Fibroblast of the aortic adventitia (primary cell): ENCODE data around the gene PSMD11. TPM values are rescaled to one million over a fixed set of nuclear protein-coding genes. Genes with fewer than 3 reads are reported as not detected.
A peak's percentile ranks its signal among the peaks of the same experiment; 100 is the strongest.
"Not testable (repeated sequence)": the region's sequence is repeated elsewhere in the genome, so short reads cannot be mapped to it uniquely, and the experiment has no call there.

ENCODE experiments used
- DNase-seq: peaks from one replicate; pipeline ENCODE4 v3.0.0-alpha.2; 2010; ENCODE audit warnings: low read depth
- H3K4me3 ChIP-seq: 2 replicates; pipeline ENCODE4 v1.5.1; 2011; ENCODE audit warnings: low read depth, mild to moderate bottlenecking, control low read depth, low read length, moderate library complexity
- CTCF ChIP-seq: IDR thresholded peaks from 2 replicates; pipeline ENCODE4 v1.5.1; 2011; ENCODE audit warnings: mild to moderate bottlenecking, low read length, control low read depth, inconsistent platforms; ENCODE audit not compliant: insufficient read depth
- total RNA-seq: library from RNA; depleted of rRNA; stranded (reverse); fragments of >200 nt; gene quantifications from 2 replicates; pipeline ENCODE4 v1.2.3, GENCODE V29; 2012; ENCODE audit warnings: low replicate concordance

The PSMD11 gene
- 74.2 and 78.2 TPM in 2 replicates for total RNA-seq

DNA sequence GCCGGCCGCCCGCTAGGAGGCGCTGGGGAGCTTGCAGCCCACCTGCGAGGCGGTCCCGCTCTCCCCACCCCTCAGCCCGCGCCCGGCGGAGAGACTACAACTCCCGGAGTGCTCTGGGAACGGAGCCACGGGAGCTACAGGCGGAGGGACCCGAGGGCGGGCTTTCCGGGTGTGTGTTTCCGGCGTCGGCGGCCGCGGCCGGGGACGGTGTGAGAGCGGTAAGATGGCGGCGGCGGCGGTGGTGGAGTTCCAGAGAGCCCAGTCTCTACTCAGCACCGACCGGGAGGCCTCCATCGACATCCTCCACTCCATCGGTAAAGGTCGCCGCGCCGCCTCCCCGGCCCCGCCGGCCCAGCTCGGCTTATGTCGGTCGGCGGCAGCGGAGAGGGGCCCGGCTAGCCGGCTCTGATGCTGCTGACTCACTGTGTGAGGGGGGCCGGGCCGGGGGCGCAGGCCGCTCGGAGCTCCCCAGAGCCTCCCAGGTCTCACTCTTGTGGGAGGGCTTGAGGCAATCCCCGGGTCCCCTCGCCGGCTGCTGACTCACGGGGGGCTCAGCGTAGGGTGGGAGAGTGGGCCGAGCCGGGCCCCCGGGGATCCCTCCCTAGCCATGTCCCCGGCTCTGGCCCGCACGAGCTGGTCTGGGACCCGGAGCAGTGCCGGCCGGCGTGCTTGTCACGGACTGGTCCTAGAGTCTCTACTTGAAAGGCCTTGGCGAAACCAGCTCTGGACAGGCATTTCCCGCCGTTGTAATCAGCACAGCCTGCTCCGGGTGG, at the start of gene PSMD11:
PSMD11 (plus strand) TSS at position 210 of the 773 bp plus-strand sequence; CDS start at position 224, 14 bp downstream.
- DNase-seq = peak; percentile 94
- TF ChIP-seq CTCF = peak; percentile 90

GRCh38 chr17:32396343-32396742, 48.0 kb upstream of the PSMD11 start:
- H3K4me3 ChIP-seq = no peak overlapping the region
- no peak for DNase-seq
- TF ChIP-seq CTCF = no peak

More for the DNA sequence above, at the start of gene PSMD11:
- H3K4me3 ChIP-seq = peak within 1 kb of the TSS; percentile 94

GRCh38 chr17:32398946-32399345, 45.4 kb upstream of the PSMD11 start:
- no peak for TF ChIP-seq CTCF
- H3K4me3 ChIP-seq = no peak overlapping the region
- no peak for DNase-seq

- not testable (repeated sequence) for DNase-seq, H3K4me3 ChIP-seq
These were observed 34.2 kb upstream of the PSMD11 start for GRCh38 chr17:32410085-32410484.

DNA sequence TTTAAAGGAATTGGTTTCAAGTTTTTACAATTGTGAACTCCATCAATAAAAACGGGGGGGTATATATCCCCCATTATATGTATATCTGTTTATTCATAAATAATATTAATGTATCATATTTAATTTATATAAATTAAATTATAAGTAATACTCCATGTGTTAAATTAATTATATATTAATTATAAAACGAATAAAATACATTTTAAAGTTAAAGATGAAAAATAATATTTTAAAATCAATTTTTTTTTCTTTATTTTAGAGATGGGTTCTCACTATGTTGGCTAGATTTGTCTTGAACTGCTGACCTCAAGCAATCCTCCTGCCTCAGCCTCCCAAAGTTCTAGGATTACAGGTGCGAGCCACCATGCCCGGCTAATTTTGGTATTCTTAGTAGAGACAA, 17.4 kb upstream of the PSMD11 start:
- no peak overlapping the region for H3K4me3 ChIP-seq
- no peak for TF ChIP-seq CTCF
- DNase-seq = no peak

GRCh38 chr17:32429598-32429997, 14.7 kb upstream of the PSMD11 start:
- H3K4me3 ChIP-seq = no peak overlapping the region
- no peak for TF ChIP-seq CTCF
- DNase-seq = no peak

GRCh38 chr17:32440722-32441121, 3.6 kb upstream of the PSMD11 start:
- no peak for TF ChIP-seq CTCF
- DNase-seq = no peak
- no peak overlapping the region for H3K4me3 ChIP-seq
